ENCODE data around the gene MGRN1. TPM values are rescaled to one million over a fixed set of nuclear protein-coding genes. Genes with fewer than 3 reads are reported as not detected.
A peak's percentile ranks its signal among the peaks of the same experiment; 100 is the strongest.

Gene MGRN1
- total and polyA plus RNA-seq, 2 of the 13 experiments (the other 11 are each of a cell fraction or from before 2014, with no cell fraction given) = 11.9 to 12.6 TPM

DNA sequence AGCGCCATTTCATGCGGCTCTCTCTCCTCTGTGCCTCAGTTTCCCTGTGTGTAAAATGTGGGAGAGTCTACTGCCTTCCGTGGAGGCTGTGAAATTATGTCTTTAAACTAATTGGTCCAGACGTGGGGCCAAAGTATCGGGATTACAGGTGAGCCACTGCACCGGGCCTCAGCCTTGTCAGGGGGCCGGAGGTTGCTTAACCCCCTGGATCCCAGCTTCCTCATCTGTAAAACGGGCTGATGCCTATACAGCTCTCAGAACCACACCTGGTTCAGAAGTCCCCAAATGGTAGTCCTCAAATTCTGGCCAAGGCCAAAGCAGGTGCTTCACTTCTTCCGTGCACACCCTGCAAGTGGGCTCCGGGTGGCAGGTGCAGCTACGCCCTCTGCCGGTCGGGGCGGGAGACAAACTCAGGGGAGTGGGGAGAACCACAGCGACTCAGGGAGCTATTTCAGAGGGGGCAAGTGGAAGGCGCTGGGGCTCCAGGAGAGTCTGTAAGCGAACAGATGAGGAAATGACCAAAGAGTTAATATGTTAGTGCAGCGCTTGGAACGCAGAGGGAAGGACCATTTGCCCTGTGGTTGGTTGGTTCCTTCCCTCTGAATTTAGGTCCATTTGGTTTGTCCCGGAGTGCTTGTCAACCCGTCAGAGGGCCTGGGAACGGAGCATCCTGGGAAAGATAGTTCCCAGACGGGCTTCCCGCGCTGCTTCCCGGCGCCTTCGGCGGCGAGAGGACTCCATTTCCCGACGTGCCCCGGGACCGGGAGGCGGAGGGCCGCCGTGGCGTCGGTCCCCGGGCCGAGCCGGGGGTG lies at the start of gene MGRN1 (continued):
- TF ChIP-seq ZNF792 (CRISPR knock-in tag; IDR thresholded peaks at IDR 0.05) = no peak; the same call in 1 of the 2 replicates
- TF ChIP-seq, protein P1, sequence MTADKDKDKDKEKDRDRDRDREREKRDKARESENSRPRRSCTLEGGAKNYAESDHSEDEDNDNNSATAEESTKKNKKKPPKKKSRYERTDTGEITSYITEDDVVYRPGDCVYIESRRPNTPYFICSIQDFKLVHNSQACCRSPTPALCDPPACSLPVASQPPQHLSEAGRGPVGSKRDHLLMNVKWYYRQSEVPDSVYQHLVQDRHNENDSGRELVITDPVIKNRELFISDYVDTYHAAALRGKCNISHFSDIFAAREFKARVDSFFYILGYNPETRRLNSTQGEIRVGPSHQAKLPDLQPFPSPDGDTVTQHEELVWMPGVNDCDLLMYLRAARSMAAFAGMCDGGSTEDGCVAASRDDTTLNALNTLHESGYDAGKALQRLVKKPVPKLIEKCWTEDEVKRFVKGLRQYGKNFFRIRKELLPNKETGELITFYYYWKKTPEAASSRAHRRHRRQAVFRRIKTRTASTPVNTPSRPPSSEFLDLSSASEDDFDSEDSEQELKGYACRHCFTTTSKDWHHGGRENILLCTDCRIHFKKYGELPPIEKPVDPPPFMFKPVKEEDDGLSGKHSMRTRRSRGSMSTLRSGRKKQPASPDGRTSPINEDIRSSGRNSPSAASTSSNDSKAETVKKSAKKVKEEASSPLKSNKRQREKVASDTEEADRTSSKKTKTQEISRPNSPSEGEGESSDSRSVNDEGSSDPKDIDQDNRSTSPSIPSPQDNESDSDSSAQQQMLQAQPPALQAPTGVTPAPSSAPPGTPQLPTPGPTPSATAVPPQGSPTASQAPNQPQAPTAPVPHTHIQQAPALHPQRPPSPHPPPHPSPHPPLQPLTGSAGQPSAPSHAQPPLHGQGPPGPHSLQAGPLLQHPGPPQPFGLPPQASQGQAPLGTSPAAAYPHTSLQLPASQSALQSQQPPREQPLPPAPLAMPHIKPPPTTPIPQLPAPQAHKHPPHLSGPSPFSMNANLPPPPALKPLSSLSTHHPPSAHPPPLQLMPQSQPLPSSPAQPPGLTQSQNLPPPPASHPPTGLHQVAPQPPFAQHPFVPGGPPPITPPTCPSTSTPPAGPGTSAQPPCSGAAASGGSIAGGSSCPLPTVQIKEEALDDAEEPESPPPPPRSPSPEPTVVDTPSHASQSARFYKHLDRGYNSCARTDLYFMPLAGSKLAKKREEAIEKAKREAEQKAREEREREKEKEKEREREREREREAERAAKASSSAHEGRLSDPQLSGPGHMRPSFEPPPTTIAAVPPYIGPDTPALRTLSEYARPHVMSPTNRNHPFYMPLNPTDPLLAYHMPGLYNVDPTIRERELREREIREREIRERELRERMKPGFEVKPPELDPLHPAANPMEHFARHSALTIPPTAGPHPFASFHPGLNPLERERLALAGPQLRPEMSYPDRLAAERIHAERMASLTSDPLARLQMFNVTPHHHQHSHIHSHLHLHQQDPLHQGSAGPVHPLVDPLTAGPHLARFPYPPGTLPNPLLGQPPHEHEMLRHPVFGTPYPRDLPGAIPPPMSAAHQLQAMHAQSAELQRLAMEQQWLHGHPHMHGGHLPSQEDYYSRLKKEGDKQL (CRISPR knock-in tag; IDR thresholded peaks at IDR 0.05; ENCODE audit: low read depth) = no peak
- TF ChIP-seq ZNF235 (CRISPR knock-in tag; IDR thresholded peaks at IDR 0.05; ENCODE audit: borderline replicate concordance) = 0 out of 2 replicates have a peak, but pooled peaks have one; percentile 33
- no peak for TF ChIP-seq U2AF2 (IDR thresholded peaks at IDR 0.05; ENCODE audit: low read depth, low read length)
- no peak for TF ChIP-seq NR3C1 (CRISPR knock-in tag; IDR thresholded peaks at IDR 0.05)
- no peak for TF ChIP-seq ZNF614 (CRISPR knock-in tag; IDR thresholded peaks at IDR 0.05; ENCODE audit: borderline replicate concordance)
- TF ChIP-seq RXRA (CRISPR knock-in tag; IDR thresholded peaks at IDR 0.05) = peak; percentile 16; the same call in 1 of the 2 replicates
- TF ChIP-seq POLR2G (IDR thresholded peaks at IDR 0.05; ENCODE audit: low read depth, low read length) = no peak
- no peak; the same call in 1 of the 2 replicates for TF ChIP-seq CBFB (CRISPR knock-in tag; IDR thresholded peaks at IDR 0.05)
- TF ChIP-seq RAD21 (CRISPR knock-in tag; IDR thresholded peaks at IDR 0.05) = peak; percentile 63
- TF ChIP-seq SALL1 (CRISPR knock-in tag; IDR thresholded peaks at IDR 0.05) = peak; percentile 58
- no peak for TF ChIP-seq GABPA (IDR thresholded peaks at IDR 0.05; ENCODE audit: low read depth, low read length)
- peak; percentile 67 for TF ChIP-seq GABPA (CRISPR knock-in tag; IDR thresholded peaks at IDR 0.05; ENCODE audit: low read depth)
- TF ChIP-seq, protein P2, sequence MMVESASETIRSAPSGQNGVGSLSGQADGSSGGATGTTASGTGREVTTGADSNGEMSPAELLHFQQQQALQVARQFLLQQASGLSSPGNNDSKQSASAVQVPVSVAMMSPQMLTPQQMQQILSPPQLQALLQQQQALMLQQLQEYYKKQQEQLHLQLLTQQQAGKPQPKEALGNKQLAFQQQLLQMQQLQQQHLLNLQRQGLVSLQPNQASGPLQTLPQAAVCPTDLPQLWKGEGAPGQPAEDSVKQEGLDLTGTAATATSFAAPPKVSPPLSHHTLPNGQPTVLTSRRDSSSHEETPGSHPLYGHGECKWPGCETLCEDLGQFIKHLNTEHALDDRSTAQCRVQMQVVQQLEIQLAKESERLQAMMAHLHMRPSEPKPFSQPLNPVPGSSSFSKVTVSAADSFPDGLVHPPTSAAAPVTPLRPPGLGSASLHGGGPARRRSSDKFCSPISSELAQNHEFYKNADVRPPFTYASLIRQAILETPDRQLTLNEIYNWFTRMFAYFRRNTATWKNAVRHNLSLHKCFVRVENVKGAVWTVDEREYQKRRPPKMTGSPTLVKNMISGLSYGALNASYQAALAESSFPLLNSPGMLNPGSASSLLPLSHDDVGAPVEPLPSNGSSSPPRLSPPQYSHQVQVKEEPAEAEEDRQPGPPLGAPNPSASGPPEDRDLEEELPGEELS (CRISPR knock-in tag; IDR thresholded peaks at IDR 0.05) = 0 out of 2 replicates have a peak, but pooled peaks have one; percentile 1
- TF ChIP-seq PAWR (CRISPR knock-in tag; IDR thresholded peaks at IDR 0.05; ENCODE audit: borderline replicate concordance) = no peak
- no peak for TF ChIP-seq ZFP41 (CRISPR knock-in tag; IDR thresholded peaks at IDR 0.05; ENCODE audit: borderline replicate concordance)
- TF ChIP-seq, protein P3, sequence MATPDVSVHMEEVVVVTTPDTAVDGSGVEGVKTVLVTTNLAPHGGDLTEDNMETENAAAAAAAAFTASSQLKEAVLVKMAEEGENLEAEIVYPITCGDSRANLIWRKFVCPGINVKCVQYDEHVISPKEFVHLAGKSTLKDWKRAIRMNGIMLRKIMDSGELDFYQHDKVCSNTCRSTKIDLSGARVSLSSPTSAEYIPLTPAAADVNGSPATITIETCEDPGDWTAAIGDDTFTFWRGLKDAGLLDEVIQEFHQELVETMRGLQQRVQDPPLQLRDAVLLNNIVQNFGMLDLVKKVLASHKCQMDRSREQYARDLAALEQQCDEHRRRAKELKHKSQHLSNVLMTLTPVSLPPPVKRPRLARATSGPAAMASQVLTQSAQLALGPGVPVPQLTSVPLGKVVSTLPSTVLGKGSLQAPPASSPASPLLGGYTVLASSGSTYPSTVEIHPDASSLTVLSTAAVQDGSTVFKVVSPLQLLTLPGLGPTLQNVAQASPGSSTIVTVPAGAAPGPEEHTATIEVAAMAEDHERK (CRISPR knock-in tag; IDR thresholded peaks at IDR 0.05; ENCODE audit: low read depth) = peak; percentile 62; the same call in 1 of the 2 replicates
- peak; percentile 67 for TF ChIP-seq RCOR2 (CRISPR knock-in tag; IDR thresholded peaks at IDR 0.05)
- TF ChIP-seq MEIS2 (CRISPR knock-in tag; IDR thresholded peaks at IDR 0.05) = peak; percentile 83; the same call in 1 of the 2 replicates

Measured in HepG2 (cell line).